Neural progenitor cell (in vitro differentiated cells): ENCODE data around the gene ANKDD1B.

Source experiments
- CTCF ChIP-seq: fragments of 200-600 bp; sonication (generic); IDR thresholded peaks from 2 replicates; pipeline ENCODE4 v1.5.1; 2017; ENCODE audit warnings: antibody characterized with exemption, mild to moderate bottlenecking
- EZH2 ChIP-seq: fragments of 200-600 bp; sonication (generic); IDR thresholded peaks from 2 replicates; pipeline ENCODE4 v1.6.1; 2017; ENCODE audit warnings: antibody characterized with exemption, mild to moderate bottlenecking, moderate library complexity

- TF ChIP-seq CTCF = no peak
- TF ChIP-seq EZH2 = no peak
Measured at GRCh38 chr5:75627801-75628200, 16.5 kb downstream of the ANKDD1B start.
